GM13977 (cell line): ENCODE data around the gene ZNF415.

Experiments used
- DNase-seq: peaks from one replicate; pipeline ENCODE4 v3.0.0; 2012; ENCODE audit warnings: low spot score
- CTCF ChIP-seq: IDR thresholded peaks from 2 replicates; pipeline ENCODE4 v1.5.1; 2012; ENCODE audit warnings: mild to moderate bottlenecking, control low read depth; ENCODE audit not compliant: insufficient read depth; ENCODE audit errors: extremely low read depth, missing control alignments
- in situ Hi-C: fragments of 300-500 bp; cut with MboI; formaldehyde crosslinking; loops from one replicate; pipeline ENCODE4 v1.12.0; 2022; ENCODE audit warnings: low sequenced_read_pairs, low pct_unique_long_range_greater_than_20kb, mixed read lengths, inconsistent platforms; ENCODE audit not compliant: unreplicated experiment

Gene ZNF415

DNA sequence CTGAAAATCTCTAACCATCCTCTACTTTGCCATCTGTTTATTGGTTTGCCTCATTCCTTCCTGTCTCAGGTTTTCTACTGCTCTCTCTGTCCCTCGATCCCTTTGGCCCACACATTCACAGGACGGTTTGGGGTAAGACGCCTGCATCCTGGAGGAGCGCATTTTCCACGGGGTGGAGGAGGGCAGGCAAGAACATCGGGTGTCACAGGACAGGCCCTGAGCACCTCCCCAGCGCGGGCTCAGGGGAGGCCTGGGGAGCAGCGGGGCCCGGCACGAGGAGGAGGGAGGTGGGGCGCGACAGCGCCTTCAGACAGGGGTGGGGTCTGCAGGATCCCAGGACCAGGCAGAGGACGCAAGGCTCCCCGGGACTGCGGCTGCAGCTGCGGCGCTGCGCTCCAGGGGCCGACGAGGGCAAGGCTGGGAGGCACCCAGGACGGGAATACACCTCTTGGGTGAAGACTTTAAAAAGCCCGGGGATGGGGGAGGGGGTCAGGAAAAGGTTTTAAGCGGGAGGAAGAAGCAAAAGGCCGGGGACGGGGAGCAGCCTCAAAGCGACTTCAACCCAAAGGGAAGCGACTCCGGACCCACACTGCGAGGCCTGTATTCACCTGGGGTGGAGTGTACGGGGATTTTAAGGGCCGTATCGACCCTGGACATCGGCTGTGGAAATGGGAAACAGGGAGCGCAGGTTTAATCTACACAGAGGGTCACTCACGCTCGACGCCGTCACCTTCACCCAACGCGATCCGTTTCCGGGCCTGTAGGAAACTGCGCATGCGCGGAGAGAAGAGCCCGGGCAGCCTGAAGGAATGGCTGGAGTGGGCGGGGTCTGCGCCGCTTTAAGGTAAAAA, at the start of gene ZNF415:
Gene ZNF415, minus strand, starts transcription at position 770 of the 851 bp plus-strand sequence. CDS start 10,234 bp downstream, outside the sequence.
- no peak for TF ChIP-seq CTCF
- in situ Hi-C loops: no loop called here
- peak; percentile 37 for DNase-seq

DNA sequence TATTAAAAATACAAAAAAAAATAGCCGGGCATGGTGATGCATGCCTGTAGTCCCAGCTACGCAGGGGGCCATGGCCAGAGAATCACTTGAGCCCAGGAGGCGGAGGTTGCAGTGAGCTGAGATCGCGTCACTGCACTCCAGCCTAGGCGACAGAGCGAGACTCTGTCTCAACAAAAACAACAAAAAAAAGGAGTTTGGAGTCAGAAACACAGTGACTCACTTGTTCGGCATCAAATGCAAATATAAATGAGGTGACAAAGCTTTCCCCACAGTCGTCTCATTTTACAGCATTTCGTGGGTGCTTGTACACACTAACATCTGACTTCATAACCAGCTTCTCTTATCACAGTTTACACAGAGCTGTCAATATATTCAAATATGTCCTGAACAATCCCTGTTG, 49.5 kb upstream of the ZNF415 start:
- in situ Hi-C loops: no loop called here
- TF ChIP-seq CTCF: no peak
- DNase-seq: no peak

DNA sequence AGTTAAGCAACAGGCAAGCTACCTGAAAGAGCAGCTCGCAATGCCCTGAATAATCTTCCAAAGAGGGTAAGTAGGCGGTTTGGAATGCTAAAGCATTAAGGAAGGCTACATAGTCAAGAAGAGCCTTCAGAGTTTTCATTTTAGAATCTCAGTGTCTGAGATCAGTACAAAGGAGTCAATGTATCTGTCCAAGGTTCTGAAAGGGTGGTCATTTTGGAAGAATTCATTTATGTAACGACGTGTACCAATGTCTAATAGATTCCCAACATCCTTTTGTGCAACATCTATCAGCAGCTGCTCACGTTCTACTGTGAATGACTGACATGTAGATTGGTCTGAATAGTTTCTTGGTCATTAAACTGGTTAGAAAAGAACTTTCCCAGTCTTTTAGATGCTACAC, 45.3 kb upstream of the ZNF415 start:
- TF ChIP-seq CTCF: no peak
- in situ Hi-C loops: no loop called here
- DNase-seq: no peak

DNA sequence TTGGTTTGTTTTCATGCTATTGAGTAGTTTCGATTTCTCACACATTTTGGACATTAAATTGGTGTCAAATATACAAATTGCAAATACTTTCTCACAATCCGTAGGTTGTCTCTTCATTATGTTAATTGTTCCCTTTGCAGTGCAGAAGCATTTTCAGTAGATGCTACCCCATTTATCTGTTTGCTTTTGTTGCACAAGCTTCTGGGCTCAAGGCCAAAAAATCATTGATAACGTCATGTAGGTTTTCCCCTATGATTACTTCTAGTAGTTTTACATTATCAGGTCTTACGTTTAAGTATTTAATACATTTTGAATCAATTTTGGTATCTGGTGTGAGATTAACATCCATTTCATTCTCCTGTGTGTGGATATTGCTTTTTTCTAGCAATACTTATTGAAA, 40.2 kb upstream of the ZNF415 start:
- TF ChIP-seq CTCF: no peak
- DNase-seq: no peak
- in situ Hi-C loops: no loop called here

GRCh38 chr19:53165691-53166091, 33.0 kb upstream of the ZNF415 start:
- in situ Hi-C loops: no loop called here

DNA sequence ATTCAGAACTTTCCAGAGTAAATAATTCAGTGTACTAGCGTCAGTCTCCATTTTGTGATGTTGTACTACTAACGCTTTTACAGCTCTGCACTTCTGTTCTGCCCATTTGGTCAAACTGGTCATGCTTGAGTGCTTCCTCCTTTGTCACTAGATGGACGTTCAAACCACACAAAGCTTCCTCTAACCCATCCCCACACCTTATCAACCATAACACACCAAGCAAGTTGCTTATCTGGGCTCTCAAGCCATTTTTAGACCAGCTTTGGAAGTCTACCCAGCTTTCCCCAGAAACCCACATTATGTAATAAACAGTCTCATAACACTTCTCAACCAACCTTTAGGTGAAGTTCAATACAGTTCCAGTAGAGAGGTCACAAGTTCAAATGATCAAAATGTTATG, 28.4 kb upstream of the ZNF415 start:
- TF ChIP-seq CTCF: no peak
- no peak for DNase-seq
- in situ Hi-C loops: no loop called here

More at GRCh38 chr19:53165691-53166091, 33.0 kb upstream of the ZNF415 start:
- no peak for TF ChIP-seq CTCF
- no peak for DNase-seq
